CD4-positive, alpha-beta T cell treated with Interferon alpha-2 for 1 hour (primary cell): ENCODE measurements around the gene MARVELD1.

Source experiments
- DNase-seq, 2 donors: peaks; one replicate each; pipeline ENCODE4 v3.0.0-alpha.2; 2020 to 2022

MARVELD1 gene

DNA sequence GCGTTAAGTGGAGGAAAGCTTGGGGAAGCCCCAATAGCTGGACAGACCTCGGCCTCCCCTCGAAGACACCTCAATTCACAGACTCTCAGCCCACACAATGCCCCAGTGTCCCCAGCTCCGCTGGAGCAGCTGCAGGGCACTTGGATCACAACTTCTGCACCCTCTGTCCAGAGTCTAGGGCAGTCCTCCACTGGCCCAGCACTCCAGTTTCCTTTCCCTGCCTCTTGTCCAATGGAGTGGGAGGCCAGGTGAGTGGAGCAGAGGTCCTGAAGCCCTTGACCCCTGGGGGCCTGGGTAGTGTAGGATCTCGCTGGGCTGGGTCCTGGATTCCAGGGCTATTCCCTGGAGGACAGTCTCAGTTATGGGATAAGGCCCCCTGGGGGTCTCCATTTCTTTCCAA lies 46.4 kb downstream of the MARVELD1 start:
- no peak for DNase-seq

DNA sequence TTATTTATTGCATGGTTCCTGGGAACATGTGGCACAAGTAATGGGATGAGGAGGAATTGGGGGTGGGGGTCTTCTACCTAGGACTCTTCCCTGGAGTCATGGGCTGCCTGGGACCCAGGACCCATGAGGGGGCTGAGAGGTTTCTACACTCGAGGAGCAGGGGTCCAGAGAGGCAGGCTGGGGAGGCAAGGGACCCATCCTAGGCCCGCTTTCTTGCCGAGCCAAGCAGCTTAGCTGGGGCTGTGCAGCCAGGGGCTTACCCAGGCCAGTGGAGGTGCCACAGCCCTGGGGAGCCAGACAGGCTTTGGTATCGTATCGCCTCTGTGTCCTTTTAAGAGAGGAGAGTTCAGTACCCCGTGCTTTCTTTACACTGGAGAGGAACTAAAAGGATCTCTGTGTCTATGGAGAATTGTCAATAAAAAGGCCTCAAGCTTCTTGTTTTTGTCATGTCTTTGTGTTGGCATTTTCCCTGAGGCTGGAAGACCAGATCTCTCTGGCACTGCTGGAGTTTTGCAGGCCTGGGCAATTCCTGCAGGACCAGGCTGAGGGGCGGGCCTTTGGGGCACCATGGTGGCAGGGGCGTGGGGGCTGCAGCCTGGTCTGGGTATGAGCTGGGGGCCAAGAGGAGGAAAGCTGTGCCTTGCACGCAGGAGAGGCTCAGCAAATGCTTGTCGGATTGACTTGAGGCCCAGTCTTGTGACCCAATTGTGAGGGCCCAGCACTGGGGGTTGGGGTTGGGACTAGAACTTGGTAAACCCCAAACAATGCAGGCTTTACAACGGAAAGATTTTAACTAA lies 47.1 kb downstream of the MARVELD1 start:
- DNase-seq, result no peak

DNA sequence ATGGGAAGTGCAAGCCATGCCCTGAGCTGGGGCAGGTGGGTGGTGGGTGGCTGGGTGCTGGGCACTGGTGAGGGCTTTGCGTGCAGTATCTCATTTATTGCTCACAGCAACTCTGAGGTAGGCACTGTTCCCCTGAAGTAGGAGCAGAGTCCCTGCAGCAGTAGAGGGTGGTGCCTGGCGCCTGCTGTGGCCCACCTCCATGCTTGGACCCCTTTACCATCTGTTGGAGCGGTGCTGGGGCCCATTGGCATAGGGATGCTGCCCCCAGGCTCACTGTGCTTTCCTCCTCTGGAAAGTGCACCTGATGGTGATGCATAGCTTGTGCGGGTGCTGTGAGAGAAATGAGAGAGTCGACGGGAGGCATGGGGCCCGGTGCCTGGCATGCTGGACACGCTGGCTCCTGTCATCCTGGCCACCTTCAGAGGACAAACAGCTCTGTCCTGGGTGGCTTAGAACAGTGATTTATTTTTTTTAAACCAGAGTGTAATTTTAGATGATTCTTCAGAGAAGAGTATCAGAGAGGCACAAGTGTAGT lies 47.9 kb downstream of the MARVELD1 start:
- DNase-seq, result no peak

DNA sequence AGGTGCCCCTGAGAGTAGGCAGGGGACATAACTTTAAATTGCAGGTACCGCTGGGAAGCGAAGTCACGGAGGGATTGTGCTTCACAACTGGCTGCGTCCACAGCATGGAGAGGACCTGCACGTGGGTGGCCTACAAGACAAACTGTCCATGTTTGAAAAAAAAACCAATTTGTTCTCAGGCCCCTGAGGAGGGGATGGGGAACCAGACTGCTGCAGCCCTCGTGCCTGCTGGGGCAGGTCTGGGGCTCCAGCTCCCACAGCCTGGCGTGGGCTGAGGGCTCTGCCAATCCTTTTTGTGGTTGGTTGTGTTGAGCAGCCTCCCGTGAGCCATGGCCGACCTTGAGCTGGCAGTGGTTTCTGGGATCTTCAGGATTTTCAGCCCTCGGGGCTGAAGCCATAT lies 48.5 kb downstream of the MARVELD1 start:
- DNase-seq, result no peak

DNA sequence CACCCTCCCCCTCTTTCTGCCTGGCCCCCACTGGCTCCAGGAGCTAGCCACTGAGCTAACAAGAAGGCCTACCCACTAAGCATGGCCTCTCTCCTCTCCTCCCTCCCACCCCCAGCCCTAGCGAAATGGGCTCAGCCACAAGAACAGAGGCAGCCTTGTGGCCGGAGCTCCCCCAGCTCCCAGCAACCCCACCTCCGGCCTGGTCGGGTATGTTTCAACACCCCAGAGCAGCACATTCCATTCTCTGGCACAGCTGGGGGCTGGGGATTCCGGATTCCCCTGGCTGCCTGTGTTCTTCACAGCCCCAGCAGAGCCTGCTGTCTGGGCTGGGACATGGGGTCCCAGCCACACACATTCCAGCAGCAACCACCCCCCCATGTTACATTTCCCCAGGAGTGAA lies 49.3 kb downstream of the MARVELD1 start:
- DNase-seq, result no peak

DNA sequence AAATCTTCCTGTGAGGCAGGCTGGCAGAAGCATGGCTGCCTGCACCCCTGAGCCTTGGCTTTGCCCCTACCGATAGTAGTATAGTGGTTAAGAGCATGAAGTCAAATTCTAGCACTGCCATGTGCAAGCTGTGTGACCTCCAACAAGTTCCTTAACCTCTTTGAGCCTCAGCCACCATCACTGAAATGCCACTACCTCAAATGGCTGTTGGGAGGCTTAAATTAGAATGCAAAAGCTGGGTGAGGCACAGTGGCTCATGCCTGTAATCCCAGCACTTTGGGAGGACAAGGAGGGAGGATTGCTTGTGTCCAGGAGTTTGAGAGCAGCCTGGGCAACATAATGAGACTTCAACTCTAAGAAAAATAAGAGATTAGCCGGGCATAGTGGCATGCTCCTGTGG lies 49.9 kb downstream of the MARVELD1 start:
- DNase-seq, result no peak

DNA sequence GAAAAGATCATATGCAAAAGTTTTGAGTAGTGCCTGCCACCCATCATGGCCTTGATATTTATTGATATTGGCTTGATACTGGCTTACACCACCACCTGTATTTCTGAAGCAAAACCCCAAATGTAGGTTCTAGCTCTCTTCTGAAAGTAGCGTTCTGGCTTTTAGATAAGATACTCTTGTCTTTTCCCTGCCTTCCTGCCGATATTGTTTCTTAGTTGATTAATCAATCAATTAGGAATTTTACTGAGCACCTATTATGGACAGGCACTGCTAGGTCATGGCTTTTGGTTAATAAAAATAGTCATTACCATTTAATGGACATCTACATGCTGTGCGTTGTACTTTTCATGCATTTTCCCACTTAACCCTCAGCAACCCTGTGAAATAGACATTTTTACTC lies 50.4 kb downstream of the MARVELD1 start:
- DNase-seq, result no peak

DNA sequence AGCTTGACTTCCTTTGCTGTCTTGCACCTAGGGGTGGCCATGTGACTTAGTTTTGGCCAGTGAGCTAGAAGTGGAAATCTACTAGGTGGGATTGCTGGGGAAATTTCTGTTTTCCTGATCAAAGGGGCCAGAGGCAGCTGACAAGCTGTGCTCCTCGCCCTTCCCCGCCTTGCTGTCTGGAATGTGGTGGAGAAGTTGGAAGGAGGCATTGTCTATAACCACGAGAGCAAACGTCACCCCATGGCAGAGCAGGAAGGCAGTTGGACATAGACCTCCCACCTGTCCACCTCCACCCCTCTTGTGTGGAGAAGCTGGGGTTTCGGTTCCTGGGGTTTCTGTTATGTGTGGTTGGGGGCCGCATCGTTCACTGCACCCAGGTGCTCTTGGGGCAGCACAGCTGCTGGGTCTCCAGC lies 51.0 kb downstream of the MARVELD1 start:
- no peak for DNase-seq

DNA sequence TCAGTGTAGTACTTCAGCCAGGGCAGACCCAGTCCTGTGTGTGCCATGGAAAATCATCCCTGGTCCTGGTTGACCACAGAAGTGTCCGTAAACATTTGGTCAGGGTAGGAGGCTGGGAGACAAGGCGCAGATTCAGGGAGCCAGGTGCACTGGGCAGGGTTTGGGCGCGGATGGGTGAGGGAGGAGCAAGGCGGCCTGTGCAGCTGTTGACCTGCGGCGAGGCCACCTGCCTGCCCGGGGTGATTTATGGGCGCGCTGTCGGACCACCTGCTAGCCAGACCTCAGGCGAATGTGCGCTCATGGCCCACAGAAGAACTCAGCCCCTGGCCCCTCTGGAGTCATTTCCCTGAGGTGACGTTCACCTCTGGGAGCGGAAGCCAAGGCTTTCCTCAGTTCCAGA lies 51.7 kb downstream of the MARVELD1 start:
- DNase-seq, result no peak

DNA sequence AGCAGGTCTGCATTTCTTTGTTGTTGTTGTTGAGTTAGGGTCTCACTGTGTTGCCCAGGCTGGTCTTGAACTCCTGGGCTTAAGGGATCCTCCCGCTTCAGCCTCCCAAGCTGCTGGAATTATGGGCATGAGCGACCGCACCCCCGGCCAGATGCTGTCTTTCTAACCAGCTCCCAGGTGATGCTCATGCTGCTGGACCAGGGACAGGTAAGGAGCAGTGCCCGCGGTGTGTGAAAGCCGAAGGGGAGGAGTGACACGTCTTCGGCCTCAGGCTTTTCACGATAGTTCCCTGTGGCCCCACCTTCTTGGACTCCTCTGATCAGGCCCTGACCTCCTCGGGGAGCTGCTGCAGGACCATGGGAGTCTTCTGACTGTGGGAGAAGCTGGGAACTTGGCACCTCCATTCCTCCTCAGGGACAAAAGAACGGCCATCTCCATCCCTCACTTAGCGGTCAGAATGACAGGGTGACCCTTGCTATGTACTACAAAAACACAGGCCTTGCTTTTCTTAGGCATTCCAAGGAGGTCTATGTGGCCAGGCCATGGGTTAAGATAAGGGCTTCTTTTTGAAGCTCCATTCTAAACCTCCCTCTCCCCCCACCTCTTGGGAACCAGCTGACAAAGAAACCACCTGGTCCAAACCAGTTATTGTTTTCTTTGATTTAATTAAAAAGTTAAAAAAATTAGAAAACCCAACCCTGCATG lies 52.7 kb downstream of the MARVELD1 start:
- DNase-seq, result no peak

DNA sequence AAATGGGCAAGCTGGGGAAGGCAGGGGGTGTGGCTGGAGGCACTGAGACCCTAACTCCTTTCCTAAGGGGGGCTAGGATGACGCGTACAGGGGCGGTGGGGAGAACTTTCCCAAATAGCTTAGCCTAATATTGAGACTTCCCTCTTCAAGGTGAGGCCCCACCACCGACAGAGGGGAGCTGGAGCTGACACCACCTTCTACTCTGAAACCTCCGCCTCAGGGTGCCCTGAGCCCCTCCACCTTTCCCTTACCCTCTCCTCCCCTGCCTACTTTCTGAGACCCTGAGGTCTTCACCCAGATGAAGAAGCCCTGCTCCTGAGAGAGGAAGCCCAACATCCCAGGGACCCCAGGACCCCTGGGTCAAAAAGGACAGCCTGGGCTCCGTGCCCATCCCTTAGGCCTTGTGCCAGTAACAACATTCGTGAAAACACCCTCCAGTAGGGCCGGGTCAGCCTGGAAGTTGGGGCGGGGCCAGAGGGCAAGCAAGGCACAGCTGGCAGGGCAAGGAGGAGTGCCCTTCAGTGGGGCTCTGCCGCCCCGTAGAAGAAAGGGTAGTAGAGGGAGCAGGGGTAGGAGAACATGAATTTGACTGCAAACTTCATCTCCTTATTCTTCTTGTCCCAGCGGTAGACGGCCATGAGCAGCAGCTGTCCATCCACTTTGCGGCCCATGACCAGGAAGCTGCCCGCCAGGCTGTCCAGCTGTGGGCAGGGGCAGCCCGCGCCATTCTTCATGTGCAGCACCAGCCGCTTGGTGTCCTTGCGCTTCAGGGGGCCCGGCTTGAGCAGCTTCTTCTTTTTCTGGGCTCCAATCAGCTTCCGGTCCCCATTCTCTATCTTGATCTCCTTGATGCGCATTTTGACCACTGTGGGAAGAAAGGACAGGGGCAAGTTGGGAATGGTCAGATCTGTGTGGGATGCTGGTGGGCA lies 53.7 kb downstream of the MARVELD1 start:
- no peak for DNase-seq
